GM10248 (cell line): ENCODE measurements around the gene HDAC5.
A peak's percentile ranks its signal among the peaks of the same experiment; 100 is the strongest.

Source experiments
- CTCF ChIA-PET: fragments of 300-600 bp; sonication (Branson Sonifier 250); formaldehyde crosslinking; extraction: SDS; loops from one replicate; lab custom pipeline; 2021; ENCODE audit warnings: antibody characterized with exemption; lab: Yijun Ruan, JAX
- POLR2A ChIA-PET: fragments of 350-650 bp; sonication (Branson Sonifier 250); formaldehyde crosslinking; extraction: SDS; loops from one replicate; lab custom pipeline; 2020; ENCODE audit warnings: antibody characterized with exemption; lab: Yijun Ruan, JAX
- DNase-seq: peaks from one replicate; pipeline ENCODE4 v3.0.0; 2012; ENCODE audit errors: extremely low spot score
- CTCF ChIP-seq: IDR thresholded peaks from 2 replicates; pipeline ENCODE4 v1.5.1; 2012; ENCODE audit warnings: mild to moderate bottlenecking, low read depth; ENCODE audit errors: extremely low read depth, missing control alignments, control extremely low read depth

HDAC5 gene

GRCh38 chr17:44097110-44097958 is 26.1 kb downstream of the HDAC5 start:
- POLR2A ChIA-PET: no interaction called here
- no peak for TF ChIP-seq CTCF
- CTCF ChIA-PET: interaction anchor here (1.3 kb wide), 2 partner anchors 9 to 18 kb away, joined by 4 to 5 read pairs; no protein-coding TSS in a partner anchor
- DNase-seq: no peak

GRCh38 chr17:44095647-44096496 is 27.6 kb downstream of the HDAC5 start:
- peak; percentile 62 for DNase-seq
- ChIA-PET CTCF (interaction anchor here (1.4 kb wide), 1 partner anchor 19 kb away, joined by 4 read pairs; no protein-coding TSS in a partner anchor), POLR2A (no interaction called here)
- no peak for TF ChIP-seq CTCF

- no peak for TF ChIP-seq CTCF
- ChIA-PET CTCF (interaction anchor here (1.0 to 1.4 kb wide), 2 partner anchors 20 to 21 kb away, joined by 3 to 4 read pairs; no protein-coding TSS in a partner anchor), POLR2A (no interaction called here)
- no peak for DNase-seq
Measured at GRCh38 chr17:44095388-44095646, 28.1 kb downstream of the HDAC5 start.

- ChIA-PET CTCF (interaction anchor here (1.0 to 1.4 kb wide), 2 partner anchors 20 to 22 kb away, joined by 3 to 4 read pairs; no protein-coding TSS in a partner anchor), POLR2A (no interaction called here)
- TF ChIP-seq CTCF: no peak
Measured at GRCh38 chr17:44094701-44095387, 28.6 kb downstream of the HDAC5 start.

GRCh38 chr17:44093231-44093900 is 30.1 kb downstream of the HDAC5 start:
- DNase-seq: no peak
- CTCF ChIA-PET: interaction anchor here (2.5 kb wide), 1 partner anchor 30 kb away, joined by 6 read pairs; the partner anchor contains the start of gene HDAC5
- TF ChIP-seq CTCF: no peak
- POLR2A ChIA-PET: interaction anchor here (0.7 kb wide), 1 partner anchor 18 kb away, joined by 3 read pairs; no protein-coding TSS in a partner anchor

More at GRCh38 chr17:44094701-44095387, 28.6 kb downstream of the HDAC5 start:
- no peak for DNase-seq

GRCh38 chr17:44092051-44092450 is 31.4 kb downstream of the HDAC5 start:
- no peak for DNase-seq
- TF ChIP-seq CTCF: no peak
- ChIA-PET POLR2A (no interaction called here), CTCF (interaction anchor here (1.2 to 2.5 kb wide), 2 partner anchors 23 to 32 kb away, joined by 6 to 7 read pairs; partner anchors contain the start of gene HDAC5)
